GM23248 (cell line): ENCODE data around the gene SNRPB.

Source experiments
- EZH2 ChIP-seq: fragments of 200-600 bp; sonication (generic); IDR thresholded peaks from 2 replicates; pipeline ENCODE4 v1.6.1; 2018; ENCODE audit warnings: antibody characterized with exemption, mild to moderate bottlenecking; ENCODE audit not compliant: insufficient read depth, poor library complexity, severe bottlenecking
- EZH2phosphoT487 ChIP-seq: fragments of 200-600 bp; sonication (generic); IDR thresholded peaks from 2 replicates; pipeline ENCODE4 v1.6.1; 2018; ENCODE audit warnings: antibody characterized with exemption, moderate library complexity, mild to moderate bottlenecking, low read depth; ENCODE audit not compliant: insufficient read depth

DNA sequence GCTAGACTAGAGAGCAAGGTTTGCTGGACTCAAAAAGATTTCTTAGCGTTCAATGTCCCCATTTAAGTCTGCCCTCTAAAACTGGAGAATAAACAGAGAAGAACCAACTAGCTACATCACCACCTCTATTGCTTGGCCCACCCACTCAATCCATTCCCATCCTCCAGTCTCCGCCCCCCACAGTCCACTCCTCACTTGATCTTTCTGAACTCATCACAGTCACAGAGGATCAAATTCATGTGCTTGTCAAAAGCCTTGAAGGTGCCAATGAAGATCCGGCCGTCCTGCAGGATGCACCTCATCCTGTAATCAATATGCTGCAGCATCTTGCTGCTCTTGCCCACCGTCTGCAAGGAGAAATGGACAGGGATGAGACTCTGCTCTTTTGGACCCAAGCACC, 3.2 kb downstream of the SNRPB start:
- TF ChIP-seq EZH2: no peak
- no peak for TF ChIP-seq EZH2phosphoT487
